ENCODE data around the gene TRAM2.

DNA sequence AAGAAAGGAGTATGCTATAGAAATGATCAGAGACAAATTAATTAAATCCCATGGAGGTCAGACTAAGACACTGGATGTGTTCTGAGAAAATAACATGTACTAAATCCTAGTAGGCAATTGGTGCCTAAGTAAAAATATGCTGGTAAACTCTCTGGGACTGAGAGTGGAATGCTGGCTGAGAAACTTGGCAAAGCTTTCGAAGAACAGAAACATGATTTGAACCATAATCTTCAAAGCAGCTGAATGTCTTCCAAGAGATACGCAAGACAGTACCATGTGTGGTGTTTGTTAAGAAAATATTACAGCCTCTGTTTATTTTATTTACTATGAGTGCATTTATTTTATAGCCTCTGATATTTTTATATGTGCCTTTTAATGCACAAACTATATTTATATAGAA, 101.6 kb downstream of the TRAM2 start:
- TF ChIP-seq GATA2 (IDR thresholded peaks at IDR 0.05; ENCODE audit: low read depth, low read length) (no peak), GATA3 (IDR thresholded peaks at IDR 0.05; ENCODE audit: low read depth, low read length) (no peak)

Measured in SH-SY5Y (cell line).